ENCODE data around the gene ZNF48. TPM values are rescaled to one million over a fixed set of nuclear protein-coding genes. Genes with fewer than 3 reads are reported as not detected.

ZNF48 gene
- total RNA-seq, 2 experiments from 2014 or later: 14.2 to 14.5 TPM

DNA sequence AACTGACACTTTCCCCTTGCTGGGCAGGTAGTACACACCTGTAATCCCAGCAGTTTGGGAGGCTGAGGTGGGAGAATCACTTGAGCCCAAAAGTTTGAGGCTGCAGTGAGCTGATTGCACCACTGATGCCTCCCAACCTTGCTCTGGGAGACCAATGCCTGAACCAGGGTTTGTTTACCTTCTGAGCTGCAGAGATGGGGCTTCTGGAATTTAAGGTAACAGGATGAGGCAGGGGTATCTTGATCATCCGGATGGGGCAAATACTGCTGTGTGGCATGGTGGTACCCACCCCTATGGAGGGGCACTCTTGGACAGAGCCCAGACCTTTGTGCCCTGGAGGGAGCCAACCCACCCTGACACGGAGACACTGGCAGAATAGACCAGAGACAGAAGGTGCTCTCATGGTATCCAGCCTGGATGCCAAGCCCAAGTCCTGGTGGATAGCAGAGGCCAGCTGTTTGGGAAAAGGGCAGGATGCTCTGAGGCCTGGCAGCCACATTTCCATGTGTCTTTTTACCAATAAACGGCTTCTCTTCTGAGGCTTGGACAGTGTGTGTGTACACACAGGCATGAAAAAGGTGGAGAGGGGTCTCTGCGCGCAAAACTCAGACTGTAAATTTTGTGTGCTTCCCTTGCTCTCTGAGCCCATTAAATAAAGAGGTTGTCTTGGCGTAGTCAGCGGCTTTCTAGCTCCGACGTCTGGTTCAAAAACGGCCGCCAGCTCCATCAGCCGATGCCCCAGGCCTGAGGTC is 4.4 kb downstream of the ZNF48 start:
- POLR2A ChIA-PET: interaction anchor here (0.6 to 4.3 kb wide), 2 partner anchors 17 to 136 kb away, joined by 3 to 25 read pairs; partner anchors contain the start of gene SEPTIN1
- no peaks in the 10 kb centered on the region for H3K9me3 Mint-ChIP-seq
- DNase-seq: no peak
- H3K36me3 Mint-ChIP-seq (ENCODE audit: low read depth): peaks cover 20% of the 10 kb centered on the region
- CTCF ChIA-PET: interaction anchor here (2.5 kb wide), 1 partner anchor 10 kb away, joined by 10 read pairs; no protein-coding TSS in a partner anchor
- peak overlapping the region; percentile 82 for H3K4me3 Mint-ChIP-seq
- peak overlapping the region; percentile 76 for H3K27ac Mint-ChIP-seq
- peaks cover 3% of the 10 kb centered on the region for H3K27me3 Mint-ChIP-seq
- peaks cover 44% of the 10 kb centered on the region for H3K4me1 Mint-ChIP-seq

DNA sequence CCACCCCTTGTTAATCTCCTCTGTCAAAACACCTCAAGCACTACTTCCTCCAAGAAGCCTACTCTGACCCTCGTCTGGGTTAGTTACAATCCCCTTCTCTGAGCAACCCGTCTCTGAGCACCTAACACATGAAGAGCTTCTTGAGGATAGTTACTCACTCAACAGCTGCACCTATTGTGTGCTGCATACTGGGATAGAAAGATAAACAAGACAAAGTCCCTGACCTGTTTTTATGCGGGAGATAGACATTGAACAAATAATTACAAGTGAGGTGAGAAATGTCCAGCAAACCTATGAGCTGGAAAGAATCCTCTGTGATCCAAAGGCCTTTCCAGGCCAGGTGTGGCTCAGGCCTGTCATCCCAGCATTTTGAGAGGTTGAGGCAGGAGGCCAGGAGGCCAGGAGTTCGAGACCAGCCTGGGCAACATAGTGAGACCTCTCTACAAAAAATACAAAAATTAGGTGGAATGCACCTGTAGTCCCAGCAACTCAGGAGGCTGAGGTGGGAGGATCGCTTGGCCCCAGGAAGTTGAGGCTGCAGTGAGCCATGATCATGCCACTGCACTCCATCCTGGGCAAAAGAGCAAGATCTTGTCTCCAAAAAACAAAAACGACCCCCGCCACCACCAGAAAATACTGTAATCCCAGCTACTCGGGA is 6.7 kb downstream of the ZNF48 start:
- Mint-ChIP-seq H3K27me3 (peaks cover 3% of the 10 kb centered on the region), H3K27ac (peak overlapping the region; percentile 41), H3K36me3 (ENCODE audit: low read depth) (peaks cover 18% of the 10 kb centered on the region), H3K9me3 (no peaks in the 10 kb centered on the region), H3K4me3 (peak overlapping the region; percentile 82), H3K4me1 (peaks cover 37% of the 10 kb centered on the region)
- no peak for DNase-seq
- CTCF ChIA-PET: interaction anchor here (1.2 to 1.9 kb wide), 2 partner anchors 19 to 28 kb away, joined by 3 to 5 read pairs; partner anchors contain the start of genes DCTPP1 and SEPTIN1
- POLR2A ChIA-PET: interaction anchor here (0.6 to 4.3 kb wide), 4 partner anchors 12 to 217 kb away, joined by 3 to 25 read pairs (median 4); partner anchors contain the start of gene SEPTIN1

DNA sequence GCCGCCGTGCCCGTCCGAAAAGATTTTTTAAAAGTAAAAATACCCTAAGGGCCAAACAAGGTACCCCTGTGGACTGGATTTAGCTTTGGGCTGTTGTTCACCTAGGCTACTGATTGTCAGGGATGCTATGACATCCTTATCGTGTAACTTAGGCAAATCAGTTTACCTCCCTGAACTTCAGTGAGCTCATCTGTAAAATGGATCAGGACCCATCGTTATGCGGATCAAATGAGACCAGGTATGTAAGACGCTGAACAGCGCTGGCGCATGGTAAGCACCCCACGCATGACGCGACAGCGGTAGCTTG is 11.5 kb downstream of the ZNF48 start:
- Mint-ChIP-seq H3K27me3 (peaks cover 3% of the 10 kb centered on the region), H3K4me3 (peak overlapping the region; percentile 89), H3K4me1 (peaks cover 33% of the 10 kb centered on the region), H3K36me3 (ENCODE audit: low read depth) (peaks cover 3% of the 10 kb centered on the region), H3K9me3 (no peaks in the 10 kb centered on the region), H3K27ac (peak overlapping the region; percentile 79)
- ChIA-PET CTCF (interaction anchor here (0.9 to 4.7 kb wide), 10 partner anchors 9 to 264 kb away, joined by 3 to 50 read pairs (median 3); partner anchors contain the start of genes DCTPP1, SEPTIN1, TBC1D10B and ZNF48), POLR2A (interaction anchor here (0.7 to 4.4 kb wide), 18 partner anchors 8 to 264 kb away, joined by 3 to 33 read pairs (median 6); partner anchors contain the start of genes CORO1A, DCTPP1, FBRS and SEPTIN1)
- DNase-seq: no peak

DNA sequence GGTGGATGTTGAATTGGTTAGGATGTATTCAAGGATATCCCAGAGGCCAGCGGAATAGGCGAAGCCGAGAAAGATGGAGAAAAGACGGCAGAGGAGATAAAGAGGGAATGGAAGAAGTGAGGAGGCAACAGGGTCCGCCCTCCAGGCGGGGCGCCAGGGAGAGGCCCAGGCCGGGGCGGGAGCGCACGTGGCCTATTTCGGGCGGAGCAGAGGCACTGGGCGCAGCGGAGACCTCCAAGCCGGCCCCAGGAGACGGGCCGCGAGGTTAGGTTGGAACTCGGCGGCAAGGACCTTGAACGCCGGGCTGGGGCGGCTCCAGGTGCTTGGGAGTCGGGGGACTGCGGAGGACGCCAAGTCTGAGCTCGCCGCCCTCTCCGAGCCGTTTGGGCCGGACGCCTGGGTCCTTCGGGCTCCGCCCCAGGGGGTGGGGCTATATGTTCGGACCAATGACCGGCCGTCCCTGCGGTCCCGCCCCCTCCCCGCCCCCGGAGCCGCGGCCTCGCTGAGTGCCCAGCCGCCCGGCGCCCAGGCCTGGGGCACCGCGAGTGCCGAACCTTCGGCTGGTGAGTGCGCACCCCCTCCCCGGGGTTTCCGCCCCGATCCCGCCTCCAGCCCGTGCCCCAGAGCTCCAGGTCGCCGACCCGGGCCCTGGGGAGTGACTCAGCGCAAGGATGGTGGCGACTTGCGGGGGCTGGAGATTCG is 12.0 kb downstream of the ZNF48 start, which contains the start of gene ZNF771:
Gene ZNF771, plus strand, starts transcription at position 505 of the 702 bp plus-strand sequence. CDS start 448 bp downstream, outside the sequence.
- H3K4me3 Mint-ChIP-seq: peak within 1 kb of the TSS; percentile 89
- POLR2A ChIA-PET: interaction anchor here (0.7 to 4.4 kb wide), 22 partner anchors 8 to 340 kb away, joined by 3 to 33 read pairs (median 6); partner anchors contain the start of genes CORO1A, DCTPP1, FBRS and SEPTIN1
- H3K4me1 Mint-ChIP-seq: peaks cover 37% of the 10 kb centered on the region
- peak; percentile 92 for DNase-seq
- H3K27ac Mint-ChIP-seq: peak within 1 kb of the TSS; percentile 79
- CTCF ChIA-PET: interaction anchor here (0.6 to 4.7 kb wide), 13 partner anchors 10 to 315 kb away, joined by 3 to 50 read pairs (median 3); partner anchors contain the start of genes DCTPP1, SEPTIN1, TBC1D10B and ZNF48
- peaks cover 8% of the 10 kb centered on the region for H3K36me3 Mint-ChIP-seq (ENCODE audit: low read depth)
- peaks cover 3% of the 10 kb centered on the region for H3K27me3 Mint-ChIP-seq
- no peaks in the 10 kb centered on the region for H3K9me3 Mint-ChIP-seq

DNA sequence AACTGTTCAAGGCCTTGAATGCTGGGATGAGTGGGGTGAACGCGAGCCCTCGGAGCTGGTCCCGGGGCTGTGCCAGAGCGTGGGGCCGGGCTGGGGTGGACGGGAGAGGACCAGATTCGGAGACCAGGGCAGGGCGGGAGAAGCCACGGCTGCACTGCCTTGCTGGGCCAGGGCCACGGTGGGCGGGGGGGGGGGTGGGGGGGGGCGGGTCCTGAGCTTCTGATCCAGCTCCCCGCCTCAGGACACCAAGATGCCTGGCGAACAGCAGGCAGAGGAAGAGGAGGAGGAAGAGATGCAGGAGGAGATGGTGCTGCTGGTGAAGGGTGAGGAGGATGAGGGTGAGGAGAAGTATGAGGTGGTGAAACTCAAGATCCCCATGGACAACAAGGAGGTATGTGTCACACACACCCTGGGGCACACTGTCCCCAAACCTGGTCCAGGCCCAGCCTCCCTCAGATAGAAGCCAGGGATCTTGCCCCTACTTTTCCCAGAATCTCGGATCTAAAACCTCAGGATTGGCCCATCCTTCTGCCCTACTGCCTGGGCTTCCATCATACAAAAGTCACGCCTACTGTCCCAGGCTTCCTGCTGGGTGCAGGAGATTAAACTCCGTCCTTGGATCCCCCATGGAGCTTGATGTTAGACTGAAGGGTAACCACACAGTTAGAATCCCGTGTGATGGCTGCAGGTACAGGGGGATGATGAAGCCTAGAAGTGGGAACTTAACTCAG is 12.7 kb downstream of the ZNF48 start:
- ChIA-PET POLR2A (interaction anchor here (0.9 to 4.4 kb wide), 21 partner anchors 9 to 341 kb away, joined by 3 to 33 read pairs (median 6); partner anchors contain the start of genes CORO1A, DCTPP1, FBRS and SEPTIN1), CTCF (interaction anchor here (0.6 to 4.7 kb wide), 15 partner anchors 10 to 316 kb away, joined by 3 to 50 read pairs (median 6); partner anchors contain the start of genes DCTPP1, PRR14, SEPTIN1 and TBC1D10B)
- H3K4me3 Mint-ChIP-seq: peak overlapping the region; percentile 89
- peaks cover 38% of the 10 kb centered on the region for H3K4me1 Mint-ChIP-seq
- H3K36me3 Mint-ChIP-seq (ENCODE audit: low read depth): peaks cover 8% of the 10 kb centered on the region
- peak overlapping the region; percentile 53 for H3K27ac Mint-ChIP-seq
- no peak for DNase-seq
- peaks cover 3% of the 10 kb centered on the region for H3K27me3 Mint-ChIP-seq
- no peaks in the 10 kb centered on the region for H3K9me3 Mint-ChIP-seq

DNA sequence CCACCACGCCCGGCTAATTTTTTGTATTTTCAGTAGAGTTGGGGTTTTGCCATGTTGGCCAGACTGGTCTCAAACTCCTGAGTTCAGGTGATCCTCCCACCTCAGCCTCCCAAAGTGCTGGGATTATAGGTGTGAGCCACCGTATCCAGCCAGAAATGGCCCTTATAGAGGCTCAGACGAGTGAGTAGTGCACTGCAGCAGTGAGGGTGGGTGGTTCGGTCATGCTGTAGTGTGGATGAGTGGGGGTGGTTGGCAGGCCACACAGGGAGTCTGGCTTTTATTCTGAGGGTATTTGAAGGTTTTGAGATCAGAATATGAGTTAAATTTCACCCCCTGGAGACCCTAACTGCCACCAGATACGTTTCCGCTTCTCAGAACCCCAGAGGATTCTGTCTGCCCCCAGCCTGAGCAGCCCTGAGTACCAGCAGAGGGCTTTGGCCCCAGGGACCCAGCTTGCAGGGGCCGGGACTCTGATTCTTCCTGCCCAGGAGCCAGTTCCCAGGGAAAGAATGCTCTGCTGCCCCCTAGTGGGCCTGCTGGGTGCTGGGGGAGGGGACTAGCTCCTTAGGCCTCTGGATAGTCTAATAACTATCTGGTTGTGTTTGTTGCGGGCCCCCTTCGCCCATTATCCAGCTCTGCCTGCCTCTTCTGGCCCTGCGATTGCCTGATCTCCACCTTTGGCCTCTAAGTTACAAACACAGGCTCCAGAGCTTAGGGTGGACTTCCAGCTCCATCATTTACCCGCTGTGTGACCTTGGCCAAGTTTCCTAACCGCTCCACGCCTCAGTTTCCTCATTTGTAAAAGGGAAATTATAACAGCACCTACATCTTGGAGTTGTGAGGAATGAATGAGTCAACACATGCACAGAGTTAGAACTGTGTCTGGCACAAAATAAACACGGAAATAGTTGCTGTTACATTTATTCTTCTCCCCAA is 14.2 kb downstream of the ZNF48 start:
- Mint-ChIP-seq H3K4me1 (peaks cover 40% of the 10 kb centered on the region), H3K27me3 (no peaks in the 10 kb centered on the region), H3K4me3 (peak overlapping the region; percentile 17), H3K36me3 (ENCODE audit: low read depth) (peaks cover 8% of the 10 kb centered on the region), H3K9me3 (no peaks in the 10 kb centered on the region), H3K27ac (no peak overlapping the region)
- ChIA-PET POLR2A (interaction anchor here (0.8 to 4.4 kb wide), 8 partner anchors 9 to 344 kb away, joined by 4 to 33 read pairs (median 6); partner anchors contain the start of genes ALDOA, CD2BP2, SEPTIN1 and TBC1D10B), CTCF (interaction anchor here (0.7 to 4.7 kb wide), 36 partner anchors 9 to 354 kb away, joined by 3 to 50 read pairs (median 4); partner anchors contain the start of genes ALDOA, DCTPP1, PRR14 and SEPHS2)
- DNase-seq: peak; percentile 94

DNA sequence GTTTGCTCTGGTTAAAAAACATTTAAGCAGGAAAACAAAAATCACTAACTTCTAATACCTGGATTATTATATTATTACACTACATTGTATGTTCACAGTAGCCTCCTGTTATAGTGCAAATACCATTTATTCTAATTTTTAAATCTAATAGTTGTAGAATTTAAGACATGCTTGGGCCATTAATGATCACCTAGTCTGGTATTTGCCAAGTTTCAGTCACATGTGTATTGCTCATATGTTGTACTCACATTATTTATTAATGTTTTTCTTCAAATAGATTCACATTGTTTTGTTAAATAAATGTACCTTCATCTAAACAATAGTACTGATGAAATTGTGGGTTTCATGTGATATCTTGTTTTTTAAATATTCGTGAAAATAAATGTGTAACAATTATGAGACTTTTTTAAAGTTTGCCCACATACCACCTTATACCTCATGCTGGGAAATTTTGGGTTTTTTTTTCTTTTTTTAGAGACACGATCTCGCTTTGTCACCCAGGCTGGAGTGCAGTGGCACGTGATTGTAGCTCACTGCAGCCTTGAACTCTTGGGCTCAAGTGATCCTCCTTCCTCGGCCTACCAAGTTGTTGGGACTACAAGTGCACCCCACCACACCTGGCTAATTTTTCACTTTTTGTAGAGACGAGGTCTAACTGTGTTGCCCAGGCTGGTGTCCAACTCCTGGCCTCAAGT is 18.0 kb downstream of the ZNF48 start:
- CTCF ChIA-PET: interaction anchor here (0.9 to 1.2 kb wide), 2 partner anchors 17 to 42 kb away, joined by 4 read pairs; partner anchors contain the start of gene DCTPP1
- Mint-ChIP-seq H3K36me3 (ENCODE audit: low read depth) (peaks cover 11% of the 10 kb centered on the region), H3K4me1 (peaks cover 45% of the 10 kb centered on the region), H3K27ac (no peak overlapping the region), H3K4me3 (no peak overlapping the region), H3K9me3 (no peaks in the 10 kb centered on the region), H3K27me3 (no peaks in the 10 kb centered on the region)
- POLR2A ChIA-PET: no interaction called here
- DNase-seq: no peak

DNA sequence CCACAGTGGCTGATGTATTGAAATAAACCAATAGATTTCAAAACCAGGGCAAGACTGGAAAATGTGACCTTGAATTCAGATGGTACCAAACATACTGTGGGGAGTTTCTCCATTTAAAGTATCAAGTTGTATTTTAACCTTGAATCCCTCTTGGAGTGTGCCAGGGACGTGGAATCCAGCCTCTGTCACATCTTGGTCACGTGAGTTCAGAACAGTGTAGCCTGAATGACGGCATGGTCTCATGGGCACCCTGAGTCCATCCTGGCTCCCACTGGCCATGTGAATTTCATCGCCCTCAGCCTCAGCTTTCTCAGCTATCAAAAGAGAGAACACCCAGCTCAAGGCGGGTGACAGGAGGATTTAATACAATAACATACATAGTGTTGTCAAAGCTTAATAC is 18.9 kb downstream of the ZNF48 start:
- CTCF ChIA-PET: interaction anchor here (0.6 kb wide), 1 partner anchor 220 kb away, joined by 3 read pairs; no protein-coding TSS in a partner anchor
- Mint-ChIP-seq H3K36me3 (ENCODE audit: low read depth) (peaks cover 15% of the 10 kb centered on the region), H3K27ac (no peak overlapping the region), H3K4me3 (no peak overlapping the region), H3K27me3 (no peaks in the 10 kb centered on the region), H3K9me3 (no peaks in the 10 kb centered on the region), H3K4me1 (peaks cover 45% of the 10 kb centered on the region)
- no peak for DNase-seq
- POLR2A ChIA-PET: interaction anchor here (0.6 kb wide), 1 partner anchor 12 kb away, joined by 3 read pairs; no protein-coding TSS in a partner anchor

DNA sequence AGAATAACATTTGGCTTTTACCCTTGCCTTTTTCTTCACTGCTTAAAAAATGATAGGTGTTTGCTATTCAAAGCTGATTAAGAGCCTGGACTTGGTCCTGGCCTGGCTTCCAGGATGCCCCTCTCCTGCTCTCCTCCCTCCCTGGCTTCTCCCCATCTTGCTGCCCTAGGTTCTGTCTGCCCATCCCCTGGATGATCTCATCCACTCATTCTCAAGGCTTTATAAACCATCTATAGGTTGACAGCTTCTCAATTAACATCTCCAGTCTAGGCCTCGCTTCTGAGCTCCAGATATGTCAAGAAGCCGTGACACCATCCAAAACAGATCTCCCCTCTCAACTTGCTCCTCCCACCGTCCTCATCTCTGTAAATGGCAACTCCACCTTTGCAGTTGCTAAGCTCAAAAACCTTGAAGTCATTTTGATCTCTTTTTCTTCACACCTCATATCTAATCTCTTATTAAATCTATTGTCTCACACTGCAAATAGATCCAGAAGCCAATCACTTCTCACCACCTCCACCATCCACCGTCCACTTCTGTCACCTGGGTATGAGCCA is 20.9 kb downstream of the ZNF48 start:
- Mint-ChIP-seq H3K4me1 (peaks cover 43% of the 10 kb centered on the region), H3K27me3 (no peaks in the 10 kb centered on the region), H3K36me3 (ENCODE audit: low read depth) (peaks cover 22% of the 10 kb centered on the region), H3K27ac (no peak overlapping the region), H3K4me3 (no peak overlapping the region), H3K9me3 (no peaks in the 10 kb centered on the region)
- ChIA-PET POLR2A (interaction anchor here (0.8 to 3.7 kb wide), 4 partner anchors 10 to 42 kb away, joined by 3 to 36 read pairs (median 4); partner anchors contain the start of genes DCTPP1 and SEPTIN1), CTCF (interaction anchor here (0.6 to 1.2 kb wide), 2 partner anchors 10 to 14 kb away, joined by 3 to 5 read pairs; partner anchors contain the start of gene DCTPP1)
- no peak for DNase-seq
